KOPT-K1 (cell line): ENCODE measurements around the gene KIF4A.
"Not testable (repeated sequence)": the region's sequence is repeated elsewhere in the genome, so short reads cannot be mapped to it uniquely, and the experiment has no call there.

Source experiments
- H3K27ac ChIP-seq: fragments of 200-600 bp; sonication (generic); 2 replicates; pipeline ENCODE4 v1.5.1; 2016; ENCODE audit warnings: antibody characterized with exemption, mild to moderate bottlenecking, low read depth, low read length; ENCODE audit not compliant: poor library complexity, severe bottlenecking
- H3K36me3 ChIP-seq: fragments of 200-600 bp; sonication (generic); 2 replicates; pipeline ENCODE4 v1.5.1; 2017; ENCODE audit warnings: antibody characterized with exemption, mild to moderate bottlenecking, low read length, moderate library complexity; ENCODE audit not compliant: insufficient read depth
- H3K9me3 ChIP-seq: fragments of 200-600 bp; sonication (generic); 2 replicates; pipeline ENCODE4 v1.5.1; 2017; ENCODE audit warnings: antibody characterized with exemption, low read length, mild to moderate bottlenecking; ENCODE audit not compliant: insufficient read depth, poor library complexity, severe bottlenecking

KIF4A gene

DNA sequence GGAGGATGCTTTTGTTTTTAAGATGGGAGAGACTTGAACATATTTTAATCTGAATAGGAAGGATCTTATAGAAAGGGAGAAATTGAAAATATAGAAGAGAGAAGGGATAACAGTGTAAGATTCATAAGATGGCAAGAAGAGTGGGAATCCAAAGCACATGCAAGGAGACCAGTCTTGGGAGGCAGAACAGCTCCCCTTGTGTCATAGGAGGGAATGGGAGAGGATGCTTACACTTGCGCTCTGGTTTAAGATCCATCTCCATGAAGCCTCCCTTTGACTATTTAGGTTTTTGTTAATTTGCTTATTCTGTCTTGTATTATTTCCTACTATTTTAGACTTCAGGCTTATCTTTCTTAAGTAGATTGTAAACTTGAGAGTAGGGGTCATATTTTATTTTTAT is 42.7 kb downstream of the KIF4A start:
- H3K27ac ChIP-seq, result no peak overlapping the region
- peaks cover 95% of the 10 kb centered on the region for H3K36me3 ChIP-seq
- no peaks in the 10 kb centered on the region for H3K9me3 ChIP-seq

DNA sequence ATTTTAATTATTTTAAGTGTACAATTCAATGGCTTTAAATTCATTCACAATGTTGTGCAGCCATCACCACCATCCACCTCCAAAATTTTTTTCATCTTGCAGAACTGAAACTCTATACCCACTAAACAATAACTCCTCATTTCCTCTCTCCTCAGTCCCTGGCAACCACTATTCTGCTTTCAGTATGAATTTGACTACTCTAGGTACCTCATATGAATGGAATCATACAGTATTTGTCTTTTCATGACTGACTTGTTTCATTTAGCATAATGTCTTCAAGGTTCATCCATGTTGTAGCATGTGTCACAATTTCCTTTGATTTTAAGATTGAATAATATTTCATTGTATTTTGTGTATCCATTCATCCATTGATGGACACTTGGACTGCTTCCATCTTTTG is 46.9 kb downstream of the KIF4A start:
- Histone ChIP-seq H3K36me3 (peaks cover 72% of the 10 kb centered on the region), H3K9me3 (no peaks in the 10 kb centered on the region), H3K27ac (no peak overlapping the region)

DNA sequence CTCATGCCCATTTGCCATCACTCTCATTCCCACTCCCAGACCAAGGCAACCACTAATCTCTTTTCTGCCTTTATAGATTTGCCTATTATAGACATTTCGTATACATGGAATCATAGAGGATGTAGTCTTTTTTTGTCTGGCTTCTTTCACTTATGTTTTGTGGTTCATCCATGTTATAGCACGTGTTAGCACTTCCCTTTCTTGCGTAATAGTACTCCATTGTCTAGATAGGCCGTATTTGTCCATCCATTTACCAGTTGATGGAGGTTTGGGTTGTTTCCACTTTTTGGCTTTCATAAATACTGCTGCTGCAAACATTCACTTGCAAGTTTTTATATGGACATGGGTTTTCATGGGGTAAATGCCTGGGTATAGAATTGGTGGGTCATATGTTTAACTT is 48.4 kb downstream of the KIF4A start:
- H3K27ac ChIP-seq, result no peak overlapping the region
- H3K9me3 ChIP-seq, result no peaks in the 10 kb centered on the region
- peaks cover 74% of the 10 kb centered on the region for H3K36me3 ChIP-seq

DNA sequence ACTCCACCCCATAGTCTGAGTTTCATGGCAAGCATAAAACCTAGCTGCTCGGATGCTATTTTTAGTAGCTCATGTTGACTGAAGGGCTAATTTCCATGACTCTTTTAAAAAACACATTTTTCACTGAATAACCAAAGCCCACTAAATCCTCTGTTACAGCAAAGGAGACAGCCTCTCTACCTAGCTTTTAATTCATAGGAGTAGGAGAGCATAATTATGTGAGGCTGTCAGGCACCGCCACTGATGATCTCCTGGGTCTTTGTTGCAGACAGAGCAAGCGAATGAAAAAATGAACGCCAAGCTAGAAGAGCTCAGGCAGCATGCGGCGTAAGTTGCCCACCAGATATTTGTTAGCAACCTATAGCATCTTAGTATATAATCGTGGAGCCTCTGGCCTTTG is 53.5 kb downstream of the KIF4A start:
- Histone ChIP-seq H3K9me3 (peaks cover 11% of the 10 kb centered on the region), H3K27ac (no peak overlapping the region), H3K36me3 (peaks cover 72% of the 10 kb centered on the region)

DNA sequence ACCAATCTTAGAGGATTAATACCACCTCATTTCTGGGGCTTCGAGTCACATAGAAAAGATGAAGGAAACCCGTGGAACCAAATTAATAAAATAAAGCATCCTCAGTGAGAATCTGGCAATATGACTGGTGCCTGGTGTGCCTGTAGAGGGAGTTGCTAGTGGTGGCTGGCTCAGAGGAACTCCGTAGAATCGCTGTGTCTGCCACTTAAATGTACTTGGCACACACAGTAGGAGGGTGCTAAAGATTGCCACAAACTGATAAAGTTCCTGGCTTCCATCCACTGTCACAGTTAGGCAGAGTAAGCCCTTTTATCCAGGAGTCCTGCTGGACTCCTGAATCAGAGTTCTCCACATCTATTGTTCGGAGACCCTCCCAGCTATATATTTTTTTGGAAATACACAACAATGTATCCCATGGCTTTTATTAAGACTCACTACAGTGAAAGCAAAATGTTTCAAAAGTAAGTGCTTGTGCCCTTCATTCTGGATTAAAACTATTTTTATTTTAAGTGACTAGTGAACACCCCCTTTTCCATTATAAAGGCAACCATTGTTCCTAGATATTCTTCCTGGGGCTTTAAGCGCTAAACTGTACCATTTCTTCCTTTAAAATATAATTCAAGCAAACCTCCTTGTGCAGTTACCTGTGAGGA is 56.6 kb downstream of the KIF4A start:
- no peak overlapping the region for H3K27ac ChIP-seq
- H3K36me3 ChIP-seq, result peaks cover 76% of the 10 kb centered on the region
- peaks cover 11% of the 10 kb centered on the region for H3K9me3 ChIP-seq

DNA sequence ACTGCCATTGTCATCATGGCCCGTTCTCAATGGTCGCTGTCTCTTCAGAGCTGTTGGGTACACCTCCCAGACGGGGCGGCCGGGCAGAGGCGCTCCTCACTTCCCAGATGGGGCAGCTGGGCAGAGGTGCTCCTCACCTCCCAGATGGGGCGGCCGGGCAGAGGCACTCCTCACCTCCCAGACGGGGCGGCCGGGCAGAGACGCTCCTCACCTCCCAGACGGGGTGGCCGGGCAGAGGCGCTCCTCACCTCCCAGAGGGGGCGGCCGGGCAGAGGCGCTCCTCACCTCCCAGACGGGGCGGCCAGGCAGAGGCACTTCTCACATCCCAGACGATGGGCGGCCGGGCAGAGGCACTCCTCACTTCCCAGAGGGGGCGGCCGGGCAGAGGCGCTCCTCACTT is 58.9 kb downstream of the KIF4A start:
- H3K27ac ChIP-seq, result not testable (repeated sequence)
- Histone ChIP-seq H3K9me3 (peaks cover 11% of the 10 kb centered on the region), H3K36me3 (peaks cover 76% of the 10 kb centered on the region)

DNA sequence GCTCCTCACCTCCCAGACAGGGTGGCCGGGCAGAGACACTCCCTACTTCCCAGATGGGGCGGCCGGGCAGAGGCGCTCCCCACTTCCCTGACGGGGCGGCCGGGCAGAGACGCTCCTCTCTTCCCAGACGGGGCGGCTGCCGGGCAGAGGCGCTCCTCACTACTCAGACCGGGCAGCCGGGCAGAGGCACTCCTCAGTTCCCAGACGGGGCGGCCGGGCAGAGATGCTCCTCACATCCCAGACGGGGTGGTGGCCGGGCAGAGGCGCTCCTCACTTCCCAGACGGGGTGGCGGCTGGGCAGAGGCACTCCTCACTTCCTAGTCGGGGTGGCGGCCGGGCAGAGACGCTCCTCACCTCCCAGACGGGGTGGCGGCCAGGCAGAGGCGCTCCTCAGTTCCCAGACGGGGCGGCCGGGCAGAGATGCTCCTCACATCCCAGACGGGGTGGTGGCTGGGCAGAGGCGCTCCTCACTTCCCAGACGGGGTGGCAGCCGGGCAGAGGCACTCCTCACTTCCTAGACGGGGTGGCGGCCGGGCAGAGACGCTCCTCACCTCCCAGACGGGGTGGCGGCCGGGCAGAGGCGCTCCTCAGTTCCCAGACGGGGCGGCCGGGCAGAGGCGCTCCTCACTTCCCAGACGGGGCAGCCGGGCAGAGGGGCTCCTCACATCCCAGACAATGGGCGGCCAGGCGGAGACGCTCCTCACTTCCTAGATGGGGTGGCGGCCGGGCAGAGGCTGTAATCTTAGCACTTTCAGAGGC is 59.6 kb downstream of the KIF4A start:
- H3K9me3 ChIP-seq, result peaks cover 11% of the 10 kb centered on the region
- peaks cover 76% of the 10 kb centered on the region for H3K36me3 ChIP-seq

DNA sequence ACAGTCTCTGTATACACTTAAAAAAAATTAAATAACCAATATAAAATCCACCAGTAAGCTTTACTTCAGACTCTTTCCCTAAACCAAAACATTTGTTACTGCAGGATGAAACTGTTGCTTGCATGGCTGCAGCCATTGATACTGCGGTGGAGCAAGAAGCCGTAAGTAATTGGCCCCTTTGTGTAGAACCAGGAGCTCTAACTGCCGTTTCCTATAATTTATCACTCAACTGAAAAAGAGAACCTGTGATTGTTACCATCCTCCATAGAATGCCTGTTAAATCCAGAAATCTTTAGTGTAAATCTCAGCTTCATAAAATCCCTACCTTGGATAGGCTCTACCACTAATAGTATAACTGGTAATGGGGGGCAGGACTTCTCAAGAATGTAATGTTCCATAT is 62.6 kb downstream of the KIF4A start:
- Histone ChIP-seq H3K36me3 (peaks cover 74% of the 10 kb centered on the region), H3K9me3 (peaks cover 4% of the 10 kb centered on the region), H3K27ac (no peak overlapping the region)

More for the DNA sequence above, 59.6 kb downstream of the KIF4A start:
- not testable (repeated sequence) for H3K27ac ChIP-seq

DNA sequence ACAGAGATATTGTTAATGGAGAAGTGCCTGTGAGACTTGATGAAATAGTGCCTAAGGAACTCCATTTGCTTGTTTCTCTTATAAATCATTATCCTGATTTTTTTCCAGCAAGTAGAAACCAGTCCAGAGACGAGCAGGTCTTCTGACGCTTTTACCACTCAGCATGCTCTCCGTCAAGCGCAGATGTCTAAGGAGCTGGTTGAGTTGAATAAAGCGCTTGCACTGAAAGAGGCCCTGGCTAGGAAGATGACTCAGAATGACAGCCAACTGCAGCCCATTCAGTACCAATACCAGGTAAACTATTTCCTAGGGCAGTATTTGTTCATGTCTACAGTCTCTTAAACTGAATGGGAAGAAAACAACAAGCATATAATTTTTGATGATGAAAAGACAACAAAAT is 63.6 kb downstream of the KIF4A start:
- Histone ChIP-seq H3K36me3 (peaks cover 79% of the 10 kb centered on the region), H3K27ac (no peak overlapping the region), H3K9me3 (no peaks in the 10 kb centered on the region)

DNA sequence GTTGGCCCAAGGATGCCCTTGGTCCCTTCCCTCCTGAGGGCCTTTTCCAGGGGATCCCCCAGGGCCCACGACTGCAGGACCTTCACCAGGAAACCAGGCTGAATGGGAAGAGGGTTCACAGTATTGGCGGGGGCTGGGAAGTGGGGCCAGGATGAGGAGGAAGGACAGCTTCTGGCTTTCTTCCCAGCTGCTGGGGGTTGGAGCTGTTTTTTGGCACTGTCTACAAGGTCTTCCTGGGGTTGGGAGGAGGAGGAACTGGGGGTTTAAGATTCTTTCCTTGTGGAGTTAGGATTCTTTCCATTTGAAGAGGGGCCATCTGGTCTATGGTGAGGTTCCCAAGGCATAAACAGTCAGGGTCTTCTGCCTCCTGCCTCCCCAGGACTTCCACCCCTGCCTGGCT is 64.8 kb downstream of the KIF4A start:
- no peak overlapping the region for H3K27ac ChIP-seq
- no peaks in the 10 kb centered on the region for H3K9me3 ChIP-seq
- peaks cover 91% of the 10 kb centered on the region for H3K36me3 ChIP-seq

DNA sequence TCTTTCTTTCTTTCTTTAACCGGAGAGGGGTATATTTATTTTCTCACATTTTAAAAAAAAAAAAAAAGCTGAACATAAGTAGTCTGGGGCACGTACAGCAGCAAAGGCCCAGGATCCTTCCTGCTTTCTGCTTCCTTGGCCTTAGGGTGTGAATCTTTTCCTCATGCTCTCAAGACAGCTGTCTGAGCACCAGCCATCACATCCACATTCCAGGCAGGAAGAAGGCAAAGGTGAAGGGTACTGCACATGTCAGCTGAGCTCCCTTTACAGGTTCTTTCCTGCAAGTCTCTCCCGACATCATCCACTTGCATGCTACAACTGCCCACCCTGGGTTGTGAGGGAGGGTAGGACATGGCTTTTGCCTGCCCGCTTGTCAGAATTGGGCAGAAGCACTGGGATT is 69.6 kb downstream of the KIF4A start:
- Histone ChIP-seq H3K9me3 (no peaks in the 10 kb centered on the region), H3K27ac (no peak overlapping the region), H3K36me3 (peaks cover 77% of the 10 kb centered on the region)

DNA sequence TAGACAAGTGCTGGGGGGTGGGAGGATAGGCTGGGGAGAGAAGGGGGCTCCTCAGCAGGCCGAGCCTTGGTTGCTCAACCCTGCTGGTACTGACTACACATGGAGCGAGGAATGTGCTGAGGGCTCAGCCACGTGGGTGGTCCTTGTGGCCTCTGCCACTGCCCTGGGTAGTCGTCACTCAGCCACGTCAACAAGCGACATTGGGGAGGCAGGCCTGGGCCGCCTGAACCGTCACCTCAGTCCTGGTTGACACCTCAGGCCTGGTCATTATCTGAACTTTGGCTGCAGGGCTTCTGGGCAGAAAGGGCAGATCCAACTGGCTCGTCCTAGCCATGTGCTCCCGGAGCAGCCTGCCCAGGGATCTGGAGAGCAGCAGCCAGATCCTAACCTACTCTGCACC is 70.5 kb downstream of the KIF4A start:
- Histone ChIP-seq H3K27ac (no peak overlapping the region), H3K36me3 (peaks cover 68% of the 10 kb centered on the region), H3K9me3 (no peaks in the 10 kb centered on the region)

DNA sequence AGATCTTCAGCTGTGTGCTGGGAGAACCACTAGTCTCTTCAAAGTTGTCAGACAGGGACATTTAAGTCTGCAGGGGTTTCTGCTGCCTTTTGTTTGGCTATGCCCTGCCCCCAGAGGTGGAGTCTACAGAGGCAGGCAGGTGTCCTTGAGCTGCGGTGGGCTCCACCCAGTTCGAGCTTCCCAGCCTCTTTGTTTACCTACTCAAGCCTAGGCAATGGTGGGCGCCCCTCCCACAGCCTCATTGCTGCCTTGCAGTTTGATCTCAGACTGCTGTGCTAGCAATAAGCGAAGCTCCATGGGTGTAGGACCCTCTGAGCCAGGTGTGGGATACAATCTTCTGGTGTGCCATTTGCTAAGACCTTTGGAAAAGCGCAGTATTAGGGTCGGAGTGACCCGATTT is 78.8 kb downstream of the KIF4A start:
- H3K36me3 ChIP-seq, result peaks cover 25% of the 10 kb centered on the region
- not testable (repeated sequence) for H3K9me3 ChIP-seq, H3K27ac ChIP-seq

DNA sequence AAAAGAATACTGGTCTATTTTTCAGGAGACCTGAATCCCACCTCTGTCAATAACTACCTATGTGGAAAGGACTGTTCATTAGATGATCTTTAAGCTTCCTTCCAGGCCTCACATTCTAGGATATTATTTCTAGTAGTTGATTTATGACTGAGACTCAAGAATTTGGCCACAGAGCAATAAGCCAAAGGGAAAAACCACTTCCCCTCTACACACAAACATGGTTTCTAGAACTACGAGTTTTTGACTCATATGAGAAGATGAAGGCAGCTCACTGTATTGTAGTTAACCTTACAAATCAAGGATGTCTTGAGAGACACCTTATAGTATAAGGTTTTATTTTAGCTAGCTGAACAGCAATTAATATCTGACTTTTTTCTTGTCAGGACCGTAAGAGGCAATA is 96.3 kb downstream of the KIF4A start:
- H3K9me3 ChIP-seq, result no peaks in the 10 kb centered on the region
- peaks cover 97% of the 10 kb centered on the region for H3K36me3 ChIP-seq

DNA sequence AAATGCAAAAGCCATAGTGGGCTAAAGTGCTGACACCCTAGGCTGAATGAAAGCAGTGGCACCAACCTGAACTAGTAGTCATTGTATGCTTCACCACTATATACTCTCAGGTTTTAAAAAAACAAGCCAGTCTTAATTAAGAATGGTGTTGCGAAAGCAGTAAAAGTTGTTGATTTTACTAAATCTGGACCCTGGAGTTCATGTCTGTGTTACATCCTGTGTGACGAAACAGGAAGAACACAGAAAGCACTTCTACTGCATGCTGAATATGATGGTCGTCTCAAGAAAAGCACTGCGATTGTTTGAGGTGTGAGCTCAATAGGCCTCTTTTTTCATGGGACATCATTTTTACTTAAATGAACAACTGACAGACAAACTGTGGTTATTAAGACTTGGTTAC is 109.0 kb downstream of the KIF4A start:
- H3K9me3 ChIP-seq, result no peaks in the 10 kb centered on the region
- H3K36me3 ChIP-seq, result peaks cover 72% of the 10 kb centered on the region
- no peak overlapping the region for H3K27ac ChIP-seq

More for the DNA sequence above, 96.3 kb downstream of the KIF4A start:
- H3K27ac ChIP-seq, result no peak overlapping the region

DNA sequence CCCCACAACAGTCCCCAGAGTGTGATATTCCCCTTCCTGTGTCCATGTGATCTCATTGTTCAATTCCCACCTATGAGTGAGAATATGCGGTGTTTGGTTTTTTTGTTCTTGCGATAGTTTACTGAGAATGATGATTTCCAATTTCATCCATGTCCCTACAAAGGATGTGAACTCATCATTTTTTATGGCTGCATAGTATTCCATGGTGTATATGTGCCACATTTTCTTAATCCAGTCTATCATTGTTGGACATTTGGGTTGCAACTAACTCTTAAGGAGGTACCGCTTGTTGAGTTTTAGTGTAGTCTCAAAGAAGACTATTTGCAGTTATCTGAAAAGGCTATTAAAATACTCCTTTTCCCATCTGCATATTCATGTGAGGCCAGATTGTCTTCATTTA is 110.3 kb downstream of the KIF4A start:
- H3K36me3 ChIP-seq, result peaks cover 74% of the 10 kb centered on the region
- H3K9me3 ChIP-seq, H3K27ac ChIP-seq: not testable (repeated sequence)
